Skeletal muscle tissue (tissue), 4 donors: Measurements from ENCODE around the gene TWNK. TPM values are rescaled to one million over a fixed set of nuclear protein-coding genes. Genes with fewer than 3 reads are reported as not detected.

ENCODE experiments used
- H3K27ac ChIP-seq: one replicate; pipeline ENCODE4 v1.7.0; 2013; ENCODE audit warnings: mild to moderate bottlenecking, low read depth, low read length, inconsistent platforms
- H3K27me3 ChIP-seq, 3 donors: one replicate each; pipeline ENCODE4 v1.7.0; 2013; ENCODE audit warnings: low read length in 3 of 3; ENCODE audit not compliant: control insufficient read depth in 3 of 3, insufficient read depth in 3 of 3
- H3K36me3 ChIP-seq, 3 donors: one replicate each; pipeline ENCODE4 v1.7.0; 2013; ENCODE audit warnings: low read length in 3 of 3; ENCODE audit not compliant: control insufficient read depth in 3 of 3, insufficient read depth in 3 of 3
- H3K4me1 ChIP-seq, 3 donors: one replicate each; pipeline ENCODE4 v1.7.0; 2013; ENCODE audit warnings: low read length in 3 of 3, mild to moderate bottlenecking in 3 of 3; ENCODE audit not compliant: control insufficient read depth in 3 of 3, insufficient read depth in 3 of 3
- H3K4me3 ChIP-seq, 3 donors: one replicate each; pipeline ENCODE4 v1.7.0; 2013; ENCODE audit warnings: low read length in 3 of 3
- H3K9ac ChIP-seq, 3 donors: one replicate each; pipeline ENCODE4 v1.7.0; 2013; ENCODE audit warnings: low read length in 3 of 3, mild to moderate bottlenecking in 3 of 3, moderate library complexity in 2 of 3, low read depth in 1 of 3
- H3K9me3 ChIP-seq, 3 donors: one replicate each; pipeline ENCODE4 v1.7.0; 2013; ENCODE audit warnings: low read length in 3 of 3; ENCODE audit not compliant: control insufficient read depth in 3 of 3
- total RNA-seq: library from RNA; depleted of rRNA; stranded (reverse); fragments of >200 nt; gene quantifications from one replicate; pipeline ENCODE4 v1.2.3, GENCODE V29; 2014
- donor health status: Osteomylitis.

The TWNK gene
- total RNA-seq, 1 donor from 2014 or later: 4.2 TPM

DNA sequence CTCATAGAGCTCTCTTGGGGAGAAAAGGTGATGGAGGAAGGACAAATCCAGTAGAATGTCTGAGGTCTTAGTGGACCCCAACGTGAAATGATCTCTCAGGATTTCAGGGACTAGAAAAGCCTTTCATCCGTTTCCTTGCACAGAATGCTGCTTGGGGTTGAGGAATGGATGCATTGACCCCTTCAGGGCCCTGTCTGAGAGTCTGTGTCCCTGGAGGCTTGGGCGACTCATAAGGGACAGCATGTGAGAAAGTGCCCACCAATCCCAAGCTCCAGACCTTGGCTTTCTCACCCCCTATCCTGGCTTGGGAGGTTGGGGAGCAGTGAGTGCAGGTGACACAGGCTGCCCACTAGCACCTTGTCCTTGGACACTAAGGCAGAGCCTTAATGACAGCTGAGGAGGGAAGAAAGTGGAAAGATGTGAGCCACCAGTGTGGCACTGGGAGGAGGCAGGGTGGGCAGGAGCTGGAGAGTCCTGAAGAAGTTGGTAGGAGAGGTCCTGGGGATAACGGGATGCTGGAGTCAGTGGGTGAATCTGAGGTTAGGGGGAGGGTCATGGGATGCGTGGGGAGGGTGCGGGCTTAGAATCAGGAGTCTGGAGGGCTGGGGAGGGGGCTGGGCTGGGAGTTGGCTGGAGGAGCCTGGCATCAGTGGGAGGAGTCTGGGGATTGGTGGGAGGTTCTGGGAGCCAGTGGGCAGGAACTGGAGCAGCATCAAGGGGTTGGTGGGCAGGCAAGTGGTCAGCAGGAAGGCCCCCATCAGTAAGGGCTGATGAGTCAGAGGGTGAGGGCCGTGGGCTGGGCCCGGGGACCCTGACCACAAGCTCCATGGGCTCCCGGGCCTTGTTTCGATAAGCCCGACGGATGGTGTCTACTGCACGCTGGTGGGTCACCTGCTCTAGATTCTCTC is 20.8 kb downstream of the TWNK start:
- peak overlapping the region in 1 of 3 donors; percentile 54 for H3K9ac ChIP-seq
- no peaks in the 10 kb centered on the region for H3K27me3 ChIP-seq
- H3K9me3 ChIP-seq: no peaks in the 10 kb centered on the region
- H3K4me3 ChIP-seq: no peak overlapping the region
- H3K36me3 ChIP-seq: peaks cover 24 to 37% (median 31%) of the 10 kb centered on the region in 3 donors
- H3K4me1 ChIP-seq: peaks cover 24 to 43% (median 29%) of the 10 kb centered on the region in 3 donors
- no peak overlapping the region for H3K27ac ChIP-seq

DNA sequence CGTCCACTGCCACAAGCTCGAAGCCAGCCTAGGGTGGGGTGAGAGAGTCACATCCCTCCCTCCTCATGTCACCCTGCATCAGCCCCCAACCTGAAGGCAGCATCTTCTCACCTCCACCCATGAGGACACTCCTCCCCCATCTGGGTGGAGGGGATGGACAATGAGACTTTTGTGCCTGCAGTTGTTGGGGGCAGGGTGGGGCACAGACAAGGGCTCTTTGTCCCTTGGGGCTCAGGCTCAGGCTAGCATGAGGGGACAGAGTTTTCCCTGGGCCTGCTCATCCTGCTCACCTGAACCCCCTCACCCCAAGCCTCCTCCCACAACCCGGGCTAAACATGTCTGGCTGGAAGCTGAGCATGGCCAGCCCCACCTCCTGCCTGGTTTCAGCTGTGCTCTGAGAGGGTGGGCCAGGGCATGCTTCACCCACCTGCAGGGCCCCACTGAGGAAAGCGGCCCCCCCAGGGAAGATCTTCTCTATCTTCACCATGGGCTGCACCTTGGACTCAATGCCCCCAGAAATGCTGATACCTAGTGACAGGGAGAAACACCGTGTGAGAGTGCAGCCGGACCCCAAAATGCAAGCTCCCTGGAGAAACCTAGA is 21.6 kb downstream of the TWNK start:
- no peaks in the 10 kb centered on the region for H3K9me3 ChIP-seq
- H3K4me1 ChIP-seq: peaks cover 22 to 41% (median 23%) of the 10 kb centered on the region in 3 donors
- H3K36me3 ChIP-seq: peaks cover 19 to 31% (median 24%) of the 10 kb centered on the region in 3 donors
- peak overlapping the region in 1 of 3 donors; percentile 33 for H3K9ac ChIP-seq
- H3K27me3 ChIP-seq: no peaks in the 10 kb centered on the region
- H3K4me3 ChIP-seq: no peak overlapping the region
- no peak overlapping the region for H3K27ac ChIP-seq

DNA sequence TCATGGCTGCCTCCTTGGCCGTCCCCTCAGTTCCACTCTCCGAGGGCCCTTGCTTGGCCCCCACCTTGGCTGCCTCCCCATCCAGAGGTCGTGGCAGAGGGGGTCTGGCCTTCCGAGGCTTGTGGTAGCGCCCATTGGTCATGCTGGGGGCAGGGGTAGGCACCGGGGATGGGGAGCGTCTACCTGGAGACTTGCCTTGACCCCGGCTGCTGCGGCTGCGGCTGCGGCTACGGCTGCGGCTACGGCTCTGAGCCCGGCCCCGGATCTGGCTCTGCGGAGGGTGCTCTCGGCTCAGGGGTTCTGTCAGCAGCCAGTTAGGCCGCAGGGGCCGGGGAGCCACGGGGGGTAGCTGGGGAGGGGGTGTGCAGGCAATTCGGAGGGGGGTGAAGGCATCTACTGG is 23.0 kb downstream of the TWNK start:
- Histone ChIP-seq H3K27ac (no peak overlapping the region), H3K4me3 (no peak overlapping the region), H3K9ac (no peak overlapping the region), H3K4me1 (peaks cover 26 to 38% (median 26%) of the 10 kb centered on the region in 3 donors), H3K9me3 (no peaks in the 10 kb centered on the region), H3K36me3 (peaks cover 14 to 19% (median 16%) of the 10 kb centered on the region in 3 donors), H3K27me3 (no peaks in the 10 kb centered on the region)

DNA sequence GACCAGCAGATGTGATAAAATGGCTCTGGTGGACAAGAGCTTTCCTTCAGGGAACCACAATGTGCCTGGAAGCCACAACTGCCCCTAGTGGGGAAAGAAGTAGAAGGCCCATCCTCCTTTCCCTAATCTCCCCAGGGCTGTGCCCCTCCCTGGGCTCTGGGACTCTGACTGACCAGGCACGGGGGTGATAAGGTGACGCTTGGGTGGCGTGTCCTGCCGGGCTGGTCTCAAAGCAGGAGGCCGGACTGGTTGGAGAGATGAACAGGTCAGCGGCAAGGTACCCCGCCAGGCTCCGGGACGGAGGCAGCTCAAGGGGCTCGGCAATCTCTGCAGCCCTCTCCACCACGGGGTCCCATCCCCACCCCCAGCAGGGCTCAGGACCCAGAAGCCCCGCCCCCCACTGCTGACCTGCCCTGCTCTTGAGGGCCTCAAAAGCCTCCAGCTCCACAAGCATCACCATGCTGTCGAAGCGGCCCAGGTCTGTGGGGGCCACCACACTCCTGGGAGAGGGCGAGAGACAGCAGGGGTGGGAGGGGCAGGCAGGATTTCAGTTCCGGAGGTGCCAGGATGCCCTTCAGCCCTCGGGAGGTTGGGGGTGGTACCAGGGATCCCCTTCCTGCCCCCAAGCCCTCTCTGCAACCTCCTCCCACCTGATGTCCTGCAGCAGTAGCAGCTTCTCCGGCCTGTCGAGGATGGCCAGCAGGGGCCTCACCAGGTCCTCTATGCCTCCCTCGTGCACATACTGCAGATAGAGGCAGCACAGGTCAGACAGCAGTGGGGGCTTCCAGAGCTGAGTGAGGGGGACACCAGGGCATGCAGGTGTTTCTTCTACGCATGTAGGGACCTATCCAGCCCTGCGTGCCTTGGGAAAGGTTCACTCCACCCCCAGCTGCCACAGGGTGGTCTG is 24.4 kb downstream of the TWNK start:
- Histone ChIP-seq H3K4me1 (peaks cover 20 to 33% (median 26%) of the 10 kb centered on the region in 3 donors), H3K9me3 (no peaks in the 10 kb centered on the region), H3K4me3 (no peak overlapping the region), H3K27me3 (peaks cover 5 to 8% (median 6%) of the 10 kb centered on the region in 3 donors), H3K9ac (peak overlapping the region in 2 of 3 donors; percentile 16 to 43), H3K27ac (no peak overlapping the region), H3K36me3 (peaks cover 3 to 7% (median 7%) of the 10 kb centered on the region in 3 donors)

DNA sequence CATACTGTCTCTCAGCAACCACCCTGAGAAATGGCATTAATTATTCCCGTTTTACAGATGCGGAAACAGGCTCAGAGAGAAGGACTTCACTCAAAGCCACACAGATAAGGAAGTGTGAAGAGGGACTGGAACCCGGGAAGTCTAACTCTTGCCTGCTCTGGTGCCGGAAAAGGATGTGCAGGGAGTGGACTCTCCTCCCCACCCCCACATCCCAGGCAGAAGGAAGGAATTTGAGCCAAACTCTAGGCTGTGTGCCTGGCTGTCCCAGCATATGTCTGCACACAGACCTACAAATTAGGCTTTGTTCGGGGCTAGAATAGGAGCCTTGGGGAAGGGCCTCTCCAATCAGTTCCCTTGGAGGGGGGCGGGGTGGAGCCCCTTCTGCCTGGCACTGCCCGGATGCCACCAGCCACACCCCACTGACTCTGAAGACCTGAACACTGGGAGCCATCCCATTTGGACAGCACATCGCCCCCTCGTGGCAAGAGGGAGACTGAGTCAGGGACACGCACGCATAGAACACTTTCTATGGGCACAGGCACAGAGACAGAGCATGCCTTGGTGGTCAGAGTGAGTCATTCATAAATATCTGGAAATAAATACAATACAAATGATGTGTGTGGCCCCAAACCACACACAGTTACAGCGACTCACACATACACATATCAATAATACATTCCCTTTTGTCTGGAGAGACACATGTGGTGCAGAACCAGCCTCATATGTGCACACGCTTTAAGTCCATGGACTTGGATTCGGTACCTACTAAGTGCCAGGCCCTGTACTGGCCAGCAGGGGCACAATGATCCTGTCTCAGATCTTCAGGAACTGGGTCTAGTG is 25.4 kb downstream of the TWNK start:
- Histone ChIP-seq H3K4me1 (peaks cover 20 to 26% (median 26%) of the 10 kb centered on the region in 3 donors), H3K36me3 (no peaks in the 10 kb centered on the region), H3K27me3 (peaks cover 7 to 12% (median 10%) of the 10 kb centered on the region in 3 donors), H3K4me3 (peak overlapping the region in 1 of 3 donors; percentile 4), H3K9ac (peak overlapping the region in 2 of 3 donors; percentile 32 to 41), H3K27ac (peak overlapping the region; percentile 19), H3K9me3 (no peaks in the 10 kb centered on the region)

DNA sequence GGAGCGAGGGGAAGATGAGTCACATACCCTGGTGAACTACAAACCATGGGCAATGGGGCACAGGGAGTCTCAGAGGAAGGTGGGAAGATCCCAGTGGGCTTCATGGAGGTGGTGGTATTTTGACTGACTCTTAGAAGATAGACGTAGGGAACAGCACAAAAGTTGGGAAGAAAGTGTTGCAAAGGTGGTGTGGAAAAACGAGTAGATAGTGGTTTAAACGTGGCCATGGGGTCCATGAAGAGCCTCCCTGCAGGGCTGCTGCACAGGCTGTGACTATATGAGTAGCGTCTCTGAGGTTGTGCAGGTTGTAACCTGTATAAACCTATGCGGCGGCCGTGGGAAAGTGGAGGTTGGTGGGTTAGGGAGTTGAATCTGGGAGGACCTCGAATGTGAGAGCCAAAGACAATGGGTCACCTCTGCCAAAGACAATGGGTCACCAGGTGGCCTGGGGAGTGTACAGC is 26.1 kb downstream of the TWNK start:
- peak overlapping the region; percentile 19 for H3K27ac ChIP-seq
- peaks cover 19 to 23% (median 21%) of the 10 kb centered on the region in 3 donors for H3K4me1 ChIP-seq
- no peaks in the 10 kb centered on the region for H3K9me3 ChIP-seq
- H3K27me3 ChIP-seq: peaks cover 10 to 12% (median 12%) of the 10 kb centered on the region in 3 donors
- no peaks in the 10 kb centered on the region for H3K36me3 ChIP-seq
- no peak overlapping the region for H3K4me3 ChIP-seq
- H3K9ac ChIP-seq: peak overlapping the region in 2 of 3 donors; percentile 32 to 41

DNA sequence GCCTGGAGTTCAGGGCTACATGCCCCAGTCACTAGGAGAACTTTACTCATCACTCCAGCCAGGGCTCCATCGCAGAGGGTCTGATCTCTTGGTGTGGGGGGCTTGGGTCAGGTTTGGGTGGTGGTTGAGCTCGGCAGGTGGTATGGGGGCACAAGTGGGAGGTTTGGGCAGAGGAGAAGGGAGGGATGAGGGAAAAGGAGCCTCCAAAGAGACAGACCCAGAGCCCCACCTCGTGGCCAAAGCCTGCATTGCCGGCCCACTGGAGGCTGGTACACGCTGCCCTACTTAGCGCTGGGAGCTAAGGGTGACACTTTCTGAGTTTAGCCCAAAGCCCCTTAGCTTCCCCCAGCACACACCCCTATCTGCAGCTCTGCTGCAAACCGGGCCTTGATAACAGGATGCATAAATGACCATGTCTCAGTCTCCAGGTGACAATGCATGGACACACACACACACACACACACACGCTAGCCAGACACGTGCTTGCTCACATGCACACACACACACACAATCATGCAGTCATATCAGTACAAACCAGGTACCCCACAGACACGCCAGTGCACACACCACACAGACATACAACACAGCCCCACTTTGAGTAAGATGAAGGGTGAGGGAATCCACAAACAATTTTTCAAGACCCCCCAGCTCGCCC is 27.0 kb downstream of the TWNK start:
- peaks cover 19 to 31% (median 28%) of the 10 kb centered on the region in 3 donors for H3K4me1 ChIP-seq
- no peaks in the 10 kb centered on the region for H3K36me3 ChIP-seq
- H3K9me3 ChIP-seq: no peaks in the 10 kb centered on the region
- H3K9ac ChIP-seq: peak overlapping the region in 1 of 3 donors; percentile 40
- H3K27ac ChIP-seq: no peak overlapping the region
- H3K4me3 ChIP-seq: no peak overlapping the region
- peaks cover 12 to 14% (median 14%) of the 10 kb centered on the region in 3 donors for H3K27me3 ChIP-seq

DNA sequence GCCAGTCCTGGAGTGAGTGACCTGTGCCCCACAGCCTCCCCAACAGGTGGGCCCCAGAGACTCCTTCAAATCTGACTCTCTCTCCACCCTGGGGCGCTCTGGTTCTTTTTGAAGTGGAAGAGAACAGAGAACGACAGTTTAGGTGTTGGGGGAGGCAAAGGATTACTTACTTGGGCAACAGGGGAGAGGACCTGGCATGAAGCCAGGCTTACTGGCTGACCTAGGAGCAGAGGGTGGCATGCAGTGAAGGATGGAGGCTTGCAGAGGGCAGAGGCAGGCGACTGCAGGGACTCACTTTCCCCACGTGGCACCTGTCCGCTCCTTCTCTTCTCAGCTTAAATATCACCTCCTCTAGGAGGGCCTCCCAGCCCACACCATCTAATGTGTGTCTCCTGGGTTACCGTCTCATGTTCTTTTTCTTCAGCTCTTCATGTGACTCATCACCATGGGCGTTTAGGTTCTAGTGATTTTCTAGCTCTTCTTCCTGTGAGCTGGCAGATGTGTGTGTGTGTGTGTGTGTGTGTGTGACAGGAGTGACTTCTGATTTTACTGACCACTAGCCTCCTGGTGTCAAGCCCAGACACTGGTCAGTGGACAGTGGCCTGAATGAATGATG is 27.7 kb downstream of the TWNK start:
- Histone ChIP-seq H3K36me3 (no peaks in the 10 kb centered on the region), H3K27ac (no peak overlapping the region), H3K27me3 (peaks cover 12 to 14% (median 14%) of the 10 kb centered on the region in 3 donors), H3K9me3 (no peaks in the 10 kb centered on the region), H3K9ac (peak overlapping the region in 1 of 3 donors; percentile 40), H3K4me1 (peaks cover 19 to 31% (median 28%) of the 10 kb centered on the region in 3 donors), H3K4me3 (no peak overlapping the region)
